HG03039 (cell line): Measurements from ENCODE around the gene ARSJ.

Experiments used
- ATAC-seq: cut with Tn5 transposase; IDR thresholded peaks from one replicate; pipeline ENCODE4 v1.9.1; 2021; ENCODE audit warnings: mild to moderate bottlenecking, moderate library complexity; ENCODE audit not compliant: unreplicated experiment

Gene ARSJ

DNA sequence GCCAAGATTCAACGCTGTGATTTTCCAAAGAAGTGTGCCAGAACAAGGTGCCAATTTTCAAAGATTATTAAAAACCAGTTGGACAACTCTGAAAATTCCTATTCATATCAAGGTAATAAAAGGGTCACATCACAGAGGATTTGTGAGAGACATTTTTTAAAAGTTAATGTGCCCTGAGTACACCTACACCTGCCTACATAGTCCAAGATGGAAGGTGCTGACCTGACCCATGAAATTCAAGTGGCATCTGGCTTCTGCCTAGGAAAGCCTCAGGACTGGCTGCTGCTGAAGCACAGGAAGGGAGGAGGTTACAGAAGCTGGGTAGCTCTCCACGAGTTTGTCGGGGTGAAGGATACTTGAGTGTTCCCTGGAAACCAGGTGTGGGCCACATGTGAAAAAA is 11.4 kb upstream of the ARSJ start:
- ATAC-seq: no peak

DNA sequence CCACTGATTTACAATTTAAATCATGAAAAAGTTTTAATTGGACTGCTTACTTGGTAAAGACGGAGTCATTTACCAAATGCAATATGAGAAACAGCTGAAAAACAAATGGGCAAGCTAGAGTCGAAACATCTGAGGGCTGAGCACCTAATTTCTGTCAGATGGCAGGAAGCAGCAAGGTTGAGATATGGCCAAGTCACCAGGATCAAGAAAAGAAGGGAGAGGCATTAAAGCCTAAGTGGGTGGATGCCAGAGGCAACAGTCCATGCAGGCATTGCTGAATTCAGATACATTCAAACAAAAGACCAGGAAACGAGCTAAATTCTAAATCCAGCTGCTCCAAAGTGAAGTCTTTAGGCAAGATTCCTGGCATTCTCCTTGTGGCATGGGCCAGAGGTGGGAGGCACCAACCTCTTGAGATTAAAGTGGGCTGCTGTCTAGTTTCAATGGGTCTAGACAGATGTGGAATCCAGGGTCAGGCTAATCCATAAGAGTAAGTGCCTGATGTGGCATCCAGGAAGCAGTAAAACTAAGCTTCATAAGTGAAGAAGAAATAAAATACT is 8.0 kb upstream of the ARSJ start:
- no peak for ATAC-seq

DNA sequence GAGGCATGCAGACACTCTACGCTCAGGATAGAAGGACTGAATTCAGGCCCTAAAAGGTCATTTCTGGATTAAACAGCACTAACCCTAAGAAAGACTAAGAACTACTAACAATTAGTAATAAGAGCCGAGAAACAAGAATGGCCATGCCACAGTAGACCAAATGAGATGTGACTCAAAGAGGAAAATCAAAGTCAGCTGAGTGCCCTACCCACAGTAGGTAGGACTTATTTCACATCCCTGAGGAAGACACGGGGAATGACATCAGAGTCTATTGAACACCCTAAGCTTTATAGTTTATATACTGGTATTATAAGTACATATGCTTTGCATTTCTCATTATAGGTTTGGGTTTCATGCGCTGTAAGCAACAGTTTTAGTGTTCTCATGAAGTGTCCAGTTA is 2.7 kb upstream of the ARSJ start:
- no peak for ATAC-seq

DNA sequence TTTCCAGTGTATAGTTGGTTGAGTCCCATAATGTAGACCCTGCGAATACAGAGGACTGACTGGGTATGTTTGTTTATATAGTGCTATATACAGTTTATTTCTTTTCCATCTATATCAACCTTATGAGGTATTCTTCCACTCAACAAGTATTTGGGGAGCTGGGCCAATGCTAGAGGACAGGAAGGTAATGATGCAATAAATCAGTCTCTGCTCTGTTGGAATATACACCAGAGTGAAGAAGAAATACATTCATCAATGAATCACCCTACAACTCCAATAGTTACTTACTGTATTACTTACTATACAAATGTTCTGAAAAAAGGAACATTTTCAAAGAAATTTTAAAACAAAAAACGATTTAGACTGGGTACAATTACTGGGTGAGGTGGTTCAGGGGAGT is 2.1 kb upstream of the ARSJ start:
- no peak for ATAC-seq

DNA sequence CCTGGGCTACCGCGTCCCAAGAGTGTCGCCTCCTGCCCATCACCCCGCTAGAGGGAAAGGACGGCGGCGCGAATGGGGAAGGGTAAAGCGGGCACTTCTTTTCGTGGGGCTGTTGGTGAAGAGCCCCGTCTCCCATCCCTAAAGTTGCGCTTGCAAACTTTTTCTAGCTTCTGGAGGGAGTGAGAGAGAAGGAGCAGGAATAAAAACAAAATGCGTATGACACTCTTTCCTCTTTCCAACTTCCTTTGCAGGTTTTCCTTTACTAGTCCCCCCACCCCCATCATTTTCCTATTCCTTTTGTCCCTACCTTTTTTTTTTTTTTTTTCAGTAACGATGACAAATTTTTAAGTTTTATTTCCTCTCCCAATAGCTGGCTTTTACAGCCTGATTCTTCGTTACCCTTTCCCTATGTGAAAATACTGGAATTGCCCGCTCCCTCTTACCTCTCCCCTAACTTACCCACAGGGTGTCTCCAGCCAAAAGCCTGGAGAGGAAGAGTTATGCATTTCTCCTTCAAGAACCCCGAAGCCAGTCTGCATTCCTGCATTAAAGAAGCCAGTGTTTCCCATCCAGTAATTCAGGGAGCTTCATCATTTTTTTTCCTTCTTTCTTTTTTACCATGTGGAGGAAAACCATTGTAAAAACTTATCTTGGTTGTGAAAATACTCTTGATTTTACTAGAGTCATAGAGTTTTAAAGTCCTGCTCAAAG is 613 bp upstream of the ARSJ start:
- no peak for ATAC-seq

DNA sequence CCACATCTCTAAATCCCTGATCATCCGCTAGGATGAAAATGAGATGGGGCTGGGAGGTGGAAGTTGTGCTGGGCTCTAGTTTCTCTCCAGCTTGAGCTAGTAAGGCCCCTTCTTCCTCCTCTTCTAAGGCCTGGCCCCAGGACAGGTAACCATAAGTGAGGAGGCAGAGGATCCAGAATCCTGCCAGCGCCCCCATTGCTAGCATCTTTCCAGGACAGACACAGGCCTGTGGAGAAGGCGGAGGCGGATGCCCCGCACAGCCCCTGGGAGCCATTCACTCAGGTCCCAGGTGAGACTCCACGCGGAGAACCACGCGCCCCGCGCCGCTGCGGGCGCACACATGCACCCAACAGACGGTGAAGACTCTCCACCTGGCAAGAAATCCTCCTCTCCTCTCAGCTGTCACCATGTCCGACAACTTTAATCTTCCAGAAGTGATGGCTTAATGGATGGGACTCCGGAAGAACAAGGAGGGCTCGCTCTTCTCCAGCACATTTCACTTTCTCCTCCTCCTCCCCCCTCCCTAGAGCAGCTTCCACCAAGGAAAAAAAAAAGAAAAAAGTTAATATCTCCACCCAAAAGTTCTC is 793 bp downstream of the ARSJ start:
- ATAC-seq: no peak

DNA sequence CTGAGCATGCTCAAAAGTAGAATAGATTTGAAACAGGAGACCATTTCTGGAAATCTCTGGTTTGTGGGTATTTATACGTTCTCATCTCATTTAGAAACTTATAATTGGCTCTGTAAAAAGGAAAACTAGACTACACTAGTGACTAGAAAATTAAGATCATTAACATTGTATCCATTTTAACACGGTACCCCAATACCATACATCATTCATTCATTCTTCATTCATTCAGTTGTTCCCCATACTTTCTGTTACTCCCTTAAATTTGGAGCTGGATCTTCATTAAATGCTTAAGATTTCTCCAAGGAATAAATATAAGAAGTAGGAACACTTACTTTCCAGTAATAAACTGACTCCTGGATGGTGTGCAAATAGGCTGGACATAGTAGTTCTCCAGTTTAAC is 1.3 kb downstream of the ARSJ start:
- ATAC-seq: no peak

DNA sequence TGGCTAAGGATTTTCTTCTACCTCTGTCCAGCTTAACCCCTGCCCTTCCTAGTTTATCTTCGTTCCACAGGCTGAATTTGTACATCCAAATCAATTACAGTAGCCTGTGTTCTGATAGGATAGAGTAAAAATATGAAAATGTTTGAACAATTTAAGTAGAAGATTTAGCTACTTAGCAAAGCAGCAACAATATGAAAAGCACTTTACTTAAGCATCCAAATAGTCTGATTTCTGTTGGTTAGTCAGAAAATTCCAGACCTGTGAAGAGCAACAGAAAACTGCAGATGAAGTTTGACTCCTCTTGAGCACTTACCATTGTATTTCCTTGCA is 2.0 kb downstream of the ARSJ start:
- no peak for ATAC-seq

DNA sequence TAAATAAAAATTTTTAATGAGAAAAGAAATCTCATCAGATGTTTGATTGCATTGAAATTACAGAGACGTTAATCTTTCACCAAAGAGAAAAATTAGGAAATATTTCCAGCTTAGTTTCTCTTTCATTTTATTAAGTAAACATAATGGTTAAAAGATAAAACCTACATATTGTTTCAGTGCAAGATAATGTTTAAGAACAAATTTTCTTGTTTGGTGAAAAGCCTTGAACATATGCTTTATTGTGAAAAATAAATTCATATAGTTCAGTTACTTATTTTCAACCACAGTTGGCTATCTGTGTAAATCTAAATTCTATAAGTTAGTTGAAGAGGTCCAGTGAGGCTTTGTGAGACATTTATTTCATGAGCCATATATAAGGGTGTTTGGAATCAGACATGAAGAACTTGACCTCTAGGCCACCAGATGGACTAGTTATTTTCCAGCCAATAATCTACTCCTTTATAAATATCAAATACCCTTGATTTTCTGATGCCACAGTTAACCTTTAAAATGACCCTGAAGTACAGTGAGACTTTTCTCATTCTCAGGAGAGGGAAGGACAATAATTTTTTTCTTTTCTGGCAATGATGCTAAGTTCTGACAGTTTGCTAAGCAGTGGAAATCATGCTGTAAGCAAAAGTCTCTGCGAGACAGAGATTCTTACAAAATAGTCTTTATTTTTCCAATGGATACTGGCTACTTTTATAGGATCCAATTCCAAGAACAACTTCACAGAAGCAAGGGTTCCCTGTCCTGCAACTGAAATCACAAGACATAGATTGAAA is 2.5 kb downstream of the ARSJ start:
- ATAC-seq: no peak

DNA sequence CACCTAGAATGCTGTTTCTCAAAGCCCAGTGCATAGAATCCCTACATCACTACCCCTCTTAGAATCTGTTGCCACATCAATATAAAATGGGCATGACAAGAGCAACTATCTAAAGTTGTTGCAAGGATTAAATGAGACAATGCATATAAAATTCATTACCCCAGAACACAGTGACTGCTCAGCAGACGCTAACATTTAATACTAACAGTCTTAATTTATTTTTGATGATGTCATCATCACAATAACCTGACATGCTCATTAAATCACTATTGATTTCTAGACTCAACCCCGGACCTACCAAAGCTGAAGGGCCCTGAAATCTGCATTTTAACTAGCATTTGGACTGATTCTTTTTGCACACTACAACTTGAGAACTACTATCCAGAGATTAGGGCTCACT is 3.9 kb downstream of the ARSJ start:
- no peak for ATAC-seq

DNA sequence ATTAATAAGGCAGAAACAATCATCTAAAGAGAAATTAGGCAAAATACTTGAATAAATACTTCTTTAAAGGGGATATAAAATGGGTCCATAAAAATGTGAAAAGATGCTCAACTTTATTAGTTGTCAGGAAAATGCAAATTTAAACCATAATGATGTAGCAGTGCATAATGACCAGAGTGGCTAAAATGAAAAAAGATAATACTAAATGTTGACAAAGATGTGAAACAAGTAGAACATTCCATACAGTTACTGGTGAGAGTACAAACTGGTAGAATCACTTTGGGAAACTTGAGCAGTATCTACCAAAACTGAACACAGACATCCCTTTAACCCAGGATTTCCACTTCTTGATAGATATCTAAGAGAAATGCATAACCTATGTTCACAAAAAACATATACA is 5.0 kb downstream of the ARSJ start:
- ATAC-seq: no peak

DNA sequence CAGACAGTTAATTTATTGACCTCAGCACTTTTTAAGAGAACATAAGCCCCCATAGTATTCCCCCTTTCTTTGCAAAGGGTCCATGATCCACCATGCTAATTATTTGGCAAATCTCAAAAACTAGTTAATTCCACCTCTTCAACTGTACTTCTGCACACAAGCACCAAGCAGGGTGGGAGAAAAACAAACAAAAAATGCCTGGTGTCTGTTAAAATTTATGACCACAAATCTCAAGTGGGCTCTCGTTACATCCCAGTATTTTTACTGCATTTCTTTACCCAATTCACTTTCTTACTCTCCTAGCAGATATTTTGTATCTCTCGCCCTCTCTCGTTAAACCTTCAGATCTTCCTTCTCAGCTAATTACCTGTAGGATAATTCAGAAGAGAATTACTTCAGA is 6.1 kb downstream of the ARSJ start:
- ATAC-seq: no peak

DNA sequence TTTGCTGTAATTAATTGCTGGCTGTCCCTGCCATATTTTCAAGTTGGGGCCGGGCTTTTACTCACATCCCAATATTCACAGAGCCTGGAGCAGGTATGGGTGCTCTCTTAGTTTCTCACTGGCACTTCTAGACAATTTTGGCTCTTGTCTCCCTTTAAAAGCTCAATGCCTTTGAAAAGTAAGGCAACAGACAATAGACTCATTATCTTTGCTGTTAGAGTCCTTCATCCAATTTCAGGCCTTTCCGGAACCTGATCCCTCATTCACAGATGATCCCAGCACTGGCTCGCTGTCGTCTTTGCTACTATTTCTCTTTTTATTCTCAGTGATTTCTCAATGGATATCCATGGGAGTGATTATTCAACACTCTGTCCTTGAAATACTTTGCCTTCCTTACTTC is 6.7 kb downstream of the ARSJ start:
- ATAC-seq: no peak

DNA sequence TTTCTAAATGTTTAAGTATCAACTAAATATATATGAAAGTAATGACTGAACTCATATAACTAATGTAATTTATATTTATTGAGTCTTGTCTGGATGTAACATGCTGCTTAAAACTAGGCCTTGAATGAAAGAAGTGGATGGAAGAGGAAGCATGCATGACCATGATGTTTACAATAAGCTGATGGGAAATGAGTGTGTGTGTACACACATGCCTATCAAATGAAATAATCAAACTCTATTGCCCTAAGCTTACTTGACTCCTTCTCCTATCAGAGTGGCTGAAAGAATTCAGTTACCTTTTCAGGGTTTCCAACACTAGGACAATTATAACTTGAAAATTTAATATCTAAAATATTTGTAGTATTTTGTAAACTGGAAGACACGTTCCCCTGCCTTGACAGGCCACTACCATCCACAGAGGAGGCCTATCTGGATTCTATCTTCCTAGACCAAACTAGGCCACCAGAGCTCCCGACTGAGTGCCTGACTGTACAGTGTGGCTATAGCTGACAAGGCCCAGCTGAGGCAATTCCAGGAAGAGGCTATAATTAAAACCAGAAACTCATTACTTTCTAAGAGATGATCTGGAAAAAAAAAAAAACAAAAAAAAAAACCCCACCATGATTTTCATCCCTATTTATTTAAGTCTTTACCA is 7.6 kb downstream of the ARSJ start:
- ATAC-seq: no peak

DNA sequence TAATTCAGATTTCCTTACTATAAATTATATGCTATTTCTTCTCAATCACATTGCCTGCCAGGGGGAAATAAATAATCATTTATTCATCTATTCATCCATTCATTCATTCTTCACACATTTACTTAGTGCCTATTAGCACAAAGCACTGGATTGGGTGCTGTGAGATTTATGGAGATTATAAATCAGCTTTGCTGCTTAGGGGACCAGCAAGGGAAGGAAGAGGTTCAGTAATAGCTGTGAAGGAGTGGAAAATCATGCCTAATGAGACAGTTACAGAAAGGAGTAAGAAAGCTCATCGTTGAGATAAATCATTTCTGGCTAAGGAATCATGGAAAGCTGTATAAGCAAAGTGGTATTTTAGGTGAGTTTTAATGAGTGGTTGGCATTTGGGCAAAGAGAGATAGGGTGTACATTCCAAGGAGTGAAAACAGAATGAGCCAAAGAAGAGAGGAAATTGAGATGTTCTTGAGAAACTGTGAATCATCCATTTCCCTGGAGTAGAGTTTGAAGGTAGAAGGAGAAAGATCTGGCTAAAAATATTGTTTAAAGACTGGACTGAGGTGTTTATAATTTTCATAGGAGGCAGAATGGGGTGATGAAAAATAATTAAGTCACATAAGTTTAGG is 9.6 kb downstream of the ARSJ start:
- ATAC-seq: no peak

DNA sequence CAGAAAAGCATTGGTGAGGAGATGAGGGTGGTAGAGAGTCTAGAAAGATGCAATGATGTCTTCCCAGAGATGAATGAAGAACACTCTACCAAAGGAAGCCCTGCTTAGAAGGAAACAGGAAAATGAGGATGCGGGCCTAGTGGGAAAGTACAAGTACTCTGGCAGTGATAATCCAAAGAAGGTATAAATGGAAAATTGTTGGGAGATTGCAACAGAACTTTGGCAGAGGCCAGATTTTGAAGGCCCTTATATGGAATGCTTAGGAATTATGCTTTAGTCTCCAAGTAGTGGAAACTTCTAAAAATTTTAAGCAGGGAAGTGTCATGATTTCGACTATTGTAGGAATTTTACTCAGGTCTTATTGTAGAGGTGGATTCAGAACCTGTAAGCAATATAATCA is 11.0 kb downstream of the ARSJ start:
- ATAC-seq: no peak

DNA sequence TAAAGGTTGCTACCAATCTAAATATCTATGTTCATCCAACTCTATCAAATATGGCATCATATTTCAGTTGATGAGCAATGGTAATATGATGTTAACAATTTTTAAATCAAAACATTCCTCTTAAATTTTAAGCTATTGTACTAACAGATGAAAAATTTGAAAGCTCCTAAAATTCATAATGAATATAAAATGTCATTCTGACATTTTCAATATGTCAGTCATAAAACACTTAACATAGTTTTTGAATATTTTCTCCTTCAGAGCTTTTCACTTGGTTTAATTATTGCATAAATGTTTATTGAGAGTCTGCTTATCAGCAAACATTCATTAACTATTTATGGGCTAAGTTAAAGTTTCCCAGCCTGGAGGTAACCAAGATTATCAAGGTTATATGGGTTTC is 11.8 kb downstream of the ARSJ start:
- ATAC-seq: no peak

DNA sequence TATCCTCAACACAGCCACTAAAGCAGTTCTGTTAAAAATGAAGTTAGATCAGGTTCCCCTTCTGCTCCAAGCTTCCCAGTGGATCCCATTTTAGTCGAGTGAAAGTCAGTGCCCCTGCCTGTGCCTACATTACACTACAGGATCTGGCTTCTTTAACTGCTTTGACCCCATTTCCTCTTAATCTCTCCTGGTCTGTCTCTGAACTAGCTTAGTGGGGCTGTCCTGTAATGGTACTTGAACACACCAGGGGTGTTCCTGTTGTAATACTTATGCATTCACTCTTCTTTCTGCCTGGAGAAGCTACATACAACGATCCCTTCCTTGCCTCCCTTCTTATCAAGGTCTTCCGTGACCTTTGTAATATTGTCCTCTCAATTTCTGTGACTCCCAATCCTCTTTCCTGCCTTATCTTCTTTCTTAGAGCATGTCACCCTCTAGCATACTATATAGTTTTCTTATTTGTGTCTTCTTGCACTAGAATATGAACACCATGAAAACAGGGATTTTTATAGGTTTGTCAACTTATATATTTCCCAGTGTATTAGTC is 16.7 kb downstream of the ARSJ start:
- no peak for ATAC-seq

DNA sequence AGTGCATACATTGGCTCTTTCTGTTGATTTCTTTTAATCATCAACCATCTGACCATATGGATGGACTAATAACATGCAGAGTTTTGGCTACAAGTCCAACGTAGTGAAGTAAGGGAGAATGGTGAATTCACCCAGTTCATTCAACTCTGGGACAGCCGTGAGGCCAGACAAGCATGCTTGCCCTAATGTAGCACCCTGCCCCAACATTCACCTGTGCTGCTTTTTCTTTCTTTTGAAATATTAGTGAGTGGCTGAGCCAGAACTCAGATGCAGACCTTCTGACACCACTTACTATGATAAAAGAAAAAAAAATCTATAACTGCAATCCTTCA is 17.5 kb downstream of the ARSJ start:
- no peak for ATAC-seq

DNA sequence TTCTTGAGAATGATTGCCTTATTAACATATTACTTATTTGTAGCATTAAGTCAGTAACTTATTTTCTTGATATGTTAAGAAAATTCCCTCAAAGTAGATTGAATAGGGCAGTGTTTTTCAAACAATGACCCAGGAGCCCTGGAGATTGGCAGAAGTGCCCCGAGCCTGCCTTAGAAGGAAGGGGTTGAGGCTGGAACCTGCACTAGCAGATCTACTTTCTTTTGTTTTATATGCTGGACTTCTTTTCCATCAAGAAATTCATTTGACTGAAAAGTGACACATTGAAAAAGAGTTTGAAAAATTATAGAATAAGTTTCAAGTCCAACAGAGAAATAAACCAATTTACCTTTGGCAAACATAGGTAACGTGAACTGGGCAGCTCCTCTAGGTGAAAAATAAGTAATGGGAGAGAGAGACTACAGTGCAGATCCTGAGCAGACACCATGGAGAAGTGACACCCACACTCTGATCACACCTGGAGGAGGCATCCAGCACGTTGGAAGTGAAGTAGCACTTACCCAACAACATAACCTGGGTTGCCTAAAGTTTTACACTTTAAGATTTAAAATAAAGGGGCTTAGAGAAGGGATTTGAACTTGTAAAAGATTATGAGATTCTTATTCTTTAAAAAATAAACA is 18.6 kb downstream of the ARSJ start:
- ATAC-seq: no peak

DNA sequence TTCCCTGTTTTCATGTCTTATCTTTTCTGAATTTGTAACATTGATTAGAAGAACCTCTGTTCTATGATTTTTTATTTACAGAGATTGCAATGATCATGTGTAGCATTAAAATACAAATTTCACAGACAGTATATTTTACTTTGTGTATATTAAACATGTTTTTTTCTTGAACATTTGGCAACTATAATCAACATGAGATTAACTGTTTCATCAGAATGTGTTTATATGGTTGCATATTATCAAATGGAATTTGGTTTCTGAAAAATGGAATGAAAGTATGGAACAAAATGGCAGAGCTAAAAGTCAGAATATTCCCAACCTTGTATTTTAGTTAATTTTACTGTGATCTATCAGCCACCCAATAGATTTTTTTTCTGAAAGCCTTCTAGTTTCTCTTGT is 19.9 kb downstream of the ARSJ start:
- no peak for ATAC-seq
